ENCODE data around the gene SLCO2B1. TPM values are rescaled to one million over a fixed set of nuclear protein-coding genes. Genes with fewer than 3 reads are reported as not detected.

The SLCO2B1 gene
- total RNA-seq, 1 experiment from 2014 or later, result 0.57 TPM

DNA sequence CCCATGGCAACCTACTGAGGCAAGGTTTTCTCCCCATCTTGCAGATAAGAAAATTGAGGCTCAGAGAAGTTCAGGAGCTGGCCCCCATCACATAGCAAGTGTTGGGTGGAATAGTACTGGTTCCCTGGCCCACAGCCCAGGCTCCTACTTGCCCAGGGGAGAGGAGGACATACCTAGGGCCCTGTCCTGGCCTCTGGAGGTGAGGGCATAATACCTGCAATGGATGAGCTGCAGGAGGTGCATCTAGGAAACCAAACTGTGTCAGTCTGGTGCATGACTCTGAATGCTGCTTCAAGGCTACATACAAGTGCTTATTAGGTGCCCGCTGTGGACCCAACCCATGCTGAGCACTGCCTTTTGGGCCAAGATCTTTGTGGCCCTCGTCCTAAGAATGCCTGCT, 49.6 kb downstream of the SLCO2B1 start:
- ATAC-seq (no peak), DNase-seq (ENCODE audit: low spot score) (no peak)
- ChIA-PET CTCF (interaction anchor here (1.2 to 11.6 kb wide), 3 partner anchors 24 to 57 kb away, joined by 3 to 590 read pairs (median 4); no protein-coding TSS in a partner anchor), POLR2A (interaction anchor here (0.5 kb wide), 1 partner anchor 333 kb away, joined by 5 read pairs; no protein-coding TSS in a partner anchor)
- Mint-ChIP-seq H3K27ac (no peak overlapping the region), H3K27me3 (ENCODE audit: low read depth) (no peaks in the 10 kb centered on the region; the same call in 1 of the 2 replicates), H3K4me3 (no peak overlapping the region), H3K36me3 (no peaks in the 10 kb centered on the region), H3K9me3 (no peaks in the 10 kb centered on the region), H3K4me1 (peaks cover 31% of the 10 kb centered on the region)
- no peak for TF ChIP-seq NFATC4 (CRISPR knock-in tag; IDR thresholded peaks at IDR 0.05)
- TF ChIP-seq TEAD4 (CRISPR knock-in tag; IDR thresholded peaks at IDR 0.05), result no peak
- TF ChIP-seq ZNF138 (CRISPR knock-in tag; conservative IDR thresholded peaks at IDR 0.05), result no peak
- TF ChIP-seq, protein P1, sequence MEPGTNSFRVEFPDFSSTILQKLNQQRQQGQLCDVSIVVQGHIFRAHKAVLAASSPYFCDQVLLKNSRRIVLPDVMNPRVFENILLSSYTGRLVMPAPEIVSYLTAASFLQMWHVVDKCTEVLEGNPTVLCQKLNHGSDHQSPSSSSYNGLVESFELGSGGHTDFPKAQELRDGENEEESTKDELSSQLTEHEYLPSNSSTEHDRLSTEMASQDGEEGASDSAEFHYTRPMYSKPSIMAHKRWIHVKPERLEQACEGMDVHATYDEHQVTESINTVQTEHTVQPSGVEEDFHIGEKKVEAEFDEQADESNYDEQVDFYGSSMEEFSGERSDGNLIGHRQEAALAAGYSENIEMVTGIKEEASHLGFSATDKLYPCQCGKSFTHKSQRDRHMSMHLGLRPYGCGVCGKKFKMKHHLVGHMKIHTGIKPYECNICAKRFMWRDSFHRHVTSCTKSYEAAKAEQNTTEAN (CRISPR knock-in tag; IDR thresholded peaks at IDR 0.05), result no peak
- TF ChIP-seq ZNF317 (CRISPR knock-in tag; IDR thresholded peaks at IDR 0.05; ENCODE audit: borderline replicate concordance, low read depth), result no peak
- TF ChIP-seq MXD4 (CRISPR knock-in tag; IDR thresholded peaks at IDR 0.05; ENCODE audit: borderline replicate concordance), result no peak
- TF ChIP-seq, protein P2, sequence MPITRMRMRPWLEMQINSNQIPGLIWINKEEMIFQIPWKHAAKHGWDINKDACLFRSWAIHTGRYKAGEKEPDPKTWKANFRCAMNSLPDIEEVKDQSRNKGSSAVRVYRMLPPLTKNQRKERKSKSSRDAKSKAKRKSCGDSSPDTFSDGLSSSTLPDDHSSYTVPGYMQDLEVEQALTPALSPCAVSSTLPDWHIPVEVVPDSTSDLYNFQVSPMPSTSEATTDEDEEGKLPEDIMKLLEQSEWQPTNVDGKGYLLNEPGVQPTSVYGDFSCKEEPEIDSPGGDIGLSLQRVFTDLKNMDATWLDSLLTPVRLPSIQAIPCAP (CRISPR knock-in tag; IDR thresholded peaks at IDR 0.05), result no peak
- TF ChIP-seq CREM (CRISPR knock-in tag; IDR thresholded peaks at IDR 0.05), result no peak
- no peak for TF ChIP-seq ZNF232 (CRISPR knock-in tag; IDR thresholded peaks at IDR 0.05)
- no peak for TF ChIP-seq ATF1 (CRISPR knock-in tag; IDR thresholded peaks at IDR 0.05)
- TF ChIP-seq ESRRA (CRISPR knock-in tag; IDR thresholded peaks at IDR 0.05; ENCODE audit: borderline replicate concordance), result no peak

DNA sequence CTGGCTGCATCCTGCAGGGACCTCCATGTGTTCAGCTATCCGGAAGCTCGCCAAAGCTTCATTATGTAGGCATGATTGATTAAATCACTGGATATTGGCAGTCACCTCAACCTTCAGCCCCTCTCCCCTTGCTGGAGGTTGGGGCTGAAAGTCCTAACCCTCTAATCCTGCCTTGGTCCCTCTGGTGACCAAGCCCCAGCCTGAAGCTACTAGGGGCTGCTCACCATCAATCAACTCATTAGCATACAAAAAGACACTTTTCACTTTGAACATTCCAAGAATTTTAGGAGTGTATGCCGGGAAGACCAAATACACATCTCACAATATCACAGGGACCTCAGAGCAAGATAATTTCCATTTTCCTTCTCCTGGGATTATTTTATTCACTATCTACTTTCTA, 50.9 kb downstream of the SLCO2B1 start:
- Mint-ChIP-seq H3K4me3 (no peak overlapping the region), H3K27me3 (ENCODE audit: low read depth) (no peaks in the 10 kb centered on the region; the same call in 1 of the 2 replicates), H3K9me3 (no peaks in the 10 kb centered on the region), H3K36me3 (no peaks in the 10 kb centered on the region), H3K27ac (no peak overlapping the region), H3K4me1 (peaks cover 31% of the 10 kb centered on the region)
- no peak for DNase-seq (ENCODE audit: low spot score)
- ChIA-PET CTCF (interaction anchor here (0.8 to 11.6 kb wide), 8 partner anchors 9 to 272 kb away, joined by 3 to 590 read pairs (median 4); partner anchors contain the start of gene TPBGL), POLR2A (no interaction called here)
- ATAC-seq, result peak; percentile 49
- TF ChIP-seq ZNF232 (CRISPR knock-in tag; IDR thresholded peaks at IDR 0.05) (no peak), RORB (CRISPR knock-in tag; IDR thresholded peaks at IDR 0.05) (no peak), GABPB1 (CRISPR knock-in tag; IDR thresholded peaks at IDR 0.05) (no peak), TEAD4 (CRISPR knock-in tag; IDR thresholded peaks at IDR 0.05) (no peak), ZNF138 (CRISPR knock-in tag; conservative IDR thresholded peaks at IDR 0.05) (no peak), NR2C2 (CRISPR knock-in tag; IDR thresholded peaks at IDR 0.05) (no peak), PRRX2 (CRISPR knock-in tag; IDR thresholded peaks at IDR 0.05) (no peak), USF2 (CRISPR knock-in tag; IDR thresholded peaks at IDR 0.05) (no peak), OVOL2 (CRISPR knock-in tag; IDR thresholded peaks at IDR 0.05; ENCODE audit: borderline replicate concordance) (no peak), ZNF416 (CRISPR knock-in tag; IDR thresholded peaks at IDR 0.05) (no peak), HMGA2 (CRISPR knock-in tag; IDR thresholded peaks at IDR 0.05) (no peak), ATF3 (CRISPR knock-in tag; conservative IDR thresholded peaks at IDR 0.05) (no peak), ZNF317 (CRISPR knock-in tag; IDR thresholded peaks at IDR 0.05; ENCODE audit: borderline replicate concordance, low read depth) (no peak), NR3C1 (CRISPR knock-in tag; conservative IDR thresholded peaks at IDR 0.05; ENCODE audit: low read depth) (no peak), FOXJ3 (CRISPR knock-in tag; IDR thresholded peaks at IDR 0.05; ENCODE audit: borderline replicate concordance) (no peak), STAT6 (CRISPR knock-in tag; conservative IDR thresholded peaks at IDR 0.05; ENCODE audit: low read depth) (no peak)
- TF ChIP-seq, protein P3, sequence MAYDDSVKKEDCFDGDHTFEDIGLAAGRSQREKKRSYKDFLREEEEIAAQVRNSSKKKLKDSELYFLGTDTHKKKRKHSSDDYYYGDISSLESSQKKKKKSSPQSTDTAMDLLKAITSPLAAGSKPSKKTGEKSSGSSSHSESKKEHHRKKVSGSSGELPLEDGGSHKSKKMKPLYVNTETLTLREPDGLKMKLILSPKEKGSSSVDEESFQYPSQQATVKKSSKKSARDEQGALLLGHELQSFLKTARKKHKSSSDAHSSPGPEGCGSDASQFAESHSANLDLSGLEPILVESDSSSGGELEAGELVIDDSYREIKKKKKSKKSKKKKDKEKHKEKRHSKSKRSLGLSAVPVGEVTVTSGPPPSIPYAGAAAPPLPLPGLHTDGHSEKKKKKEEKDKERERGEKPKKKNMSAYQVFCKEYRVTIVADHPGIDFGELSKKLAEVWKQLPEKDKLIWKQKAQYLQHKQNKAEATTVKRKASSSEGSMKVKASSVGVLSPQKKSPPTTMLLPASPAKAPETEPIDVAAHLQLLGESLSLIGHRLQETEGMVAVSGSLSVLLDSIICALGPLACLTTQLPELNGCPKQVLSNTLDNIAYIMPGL (CRISPR knock-in tag; IDR thresholded peaks at IDR 0.05), result no peak
- TF ChIP-seq, protein P4, sequence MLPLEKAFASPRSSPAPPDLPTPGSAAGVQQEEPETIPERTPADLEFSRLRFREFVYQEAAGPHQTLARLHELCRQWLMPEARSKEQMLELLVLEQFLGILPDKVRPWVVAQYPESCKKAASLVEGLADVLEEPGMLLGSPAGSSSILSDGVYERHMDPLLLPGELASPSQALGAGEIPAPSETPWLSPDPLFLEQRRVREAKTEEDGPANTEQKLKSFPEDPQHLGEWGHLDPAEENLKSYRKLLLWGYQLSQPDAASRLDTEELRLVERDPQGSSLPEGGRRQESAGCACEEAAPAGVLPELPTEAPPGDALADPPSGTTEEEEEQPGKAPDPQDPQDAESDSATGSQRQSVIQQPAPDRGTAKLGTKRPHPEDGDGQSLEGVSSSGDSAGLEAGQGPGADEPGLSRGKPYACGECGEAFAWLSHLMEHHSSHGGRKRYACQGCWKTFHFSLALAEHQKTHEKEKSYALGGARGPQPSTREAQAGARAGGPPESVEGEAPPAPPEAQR (CRISPR knock-in tag; IDR thresholded peaks at IDR 0.05), result no peak
